ENCODE measurements around the gene DGKB. TPM values are rescaled to one million over a fixed set of nuclear protein-coding genes. Genes with fewer than 3 reads are reported as not detected.

The DGKB gene
- total and polyA plus RNA-seq, 12 donors = 0.07 to 5.8 (median 1.5) TPM; not detected in 3

DNA sequence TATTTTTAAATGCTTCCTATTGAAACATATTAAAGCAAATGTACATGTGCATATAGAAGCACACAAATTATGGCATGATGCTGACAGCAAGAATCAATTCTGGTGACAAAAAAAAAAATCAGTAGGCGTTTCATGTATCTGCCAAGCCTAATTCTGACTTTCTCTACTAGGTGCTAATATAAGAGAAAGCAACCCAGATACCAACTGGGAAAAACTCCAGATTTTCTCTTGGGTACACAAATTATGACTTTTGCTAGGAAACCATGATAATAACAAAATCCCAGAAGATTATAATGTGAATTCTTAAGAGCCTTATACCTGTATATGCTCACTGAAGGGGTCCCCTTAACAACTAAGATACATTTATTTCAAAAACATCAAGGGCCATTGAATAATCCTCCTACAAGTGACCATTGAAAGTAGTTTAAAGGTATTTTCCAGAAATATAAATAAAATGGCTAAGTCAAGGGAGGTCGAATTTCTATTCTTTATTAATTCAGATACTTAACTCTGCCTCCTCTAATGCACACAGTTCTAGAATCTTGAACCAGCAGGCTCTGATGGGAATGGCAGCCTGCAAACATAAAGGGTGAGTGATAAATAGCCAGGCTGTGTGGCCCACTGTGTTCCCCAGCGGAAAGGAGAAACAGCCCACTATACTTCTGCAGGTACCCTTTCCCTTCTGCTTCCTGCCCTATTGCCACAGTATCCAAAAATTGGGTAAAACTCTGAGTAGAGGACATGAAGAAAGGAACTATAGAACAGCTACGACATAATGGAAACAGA is 84.5 kb downstream of the DGKB start:
- intact Hi-C loops (cut with DNase I) = no loop called here
- no peak for TF ChIP-seq CTCF (IDR thresholded peaks at IDR 0.05)
- no peak for TF ChIP-seq POLR2A (IDR thresholded peaks at IDR 0.05)
- DNase-seq = no peak

GRCh38 chr7:14807507-14807906 is 95.0 kb downstream of the DGKB start:
- Histone ChIP-seq H3K27me3 (no peaks in the 10 kb centered on the region), H3K4me3 (no peak overlapping the region), H3K4me1 (replicated peaks in 1 of 2) (no peaks in the 10 kb centered on the region), H3K27ac (no peak overlapping the region), H3K9me3 (replicated peaks in 1 of 3) (no peaks in the 10 kb centered on the region), H3K36me3 (replicated peaks in 1 of 2) (no peaks in the 10 kb centered on the region)
- DNase-seq = no peak
- TF ChIP-seq POLR2A (IDR thresholded peaks at IDR 0.05) (no peak), CTCF (IDR thresholded peaks at IDR 0.05) (no peak)
- intact Hi-C loops (cut with DNase I) = no loop called here
- WGBS, 4 donors = 75 to 81% (median 79%) methylated on average over 3 of the region's 3 CpGs

More for the DNA sequence above, 84.5 kb downstream of the DGKB start:
- H3K27me3 ChIP-seq = no peaks in the 10 kb centered on the region
- H3K36me3 ChIP-seq (replicated peaks in 1 of 2) = no peaks in the 10 kb centered on the region
- H3K27ac ChIP-seq = no peak overlapping the region
- H3K4me3 ChIP-seq = no peak overlapping the region
- 53 to 72% (median 65%) methylated on average over 4 of the region's 4 CpGs for WGBS, 4 donors
- H3K9me3 ChIP-seq (replicated peaks in 1 of 3) = no peaks in the 10 kb centered on the region
- H3K4me1 ChIP-seq (replicated peaks in 1 of 2) = no peaks in the 10 kb centered on the region

DNA sequence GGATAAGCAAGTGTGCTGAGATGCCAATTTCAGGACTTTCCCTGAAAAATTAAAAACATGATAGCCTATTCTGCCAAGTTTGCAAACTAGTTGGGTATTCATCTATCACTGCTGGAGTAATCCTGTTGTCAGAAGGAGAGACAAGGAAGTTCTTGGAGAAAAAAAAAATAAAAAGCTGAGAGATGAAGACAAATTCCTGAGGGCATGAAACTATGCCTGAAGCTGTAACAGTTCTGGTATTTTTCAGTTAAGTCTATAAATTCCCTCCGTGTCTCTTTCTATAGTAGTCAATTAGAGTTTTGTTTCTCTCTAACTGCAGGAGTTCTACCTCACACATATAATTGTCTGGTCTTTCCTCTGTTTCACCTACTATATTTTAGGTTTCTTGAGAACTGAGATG is 95.7 kb downstream of the DGKB start:
- no peaks in the 10 kb centered on the region for H3K27me3 ChIP-seq
- intact Hi-C loops (cut with DNase I) = no loop called here

More for the DNA sequence above, 95.7 kb downstream of the DGKB start:
- TF ChIP-seq CTCF (IDR thresholded peaks at IDR 0.05) (no peak), POLR2A (IDR thresholded peaks at IDR 0.05) (no peak)
- DNase-seq = no peak
- no peak overlapping the region for H3K4me3 ChIP-seq
- H3K4me1 ChIP-seq (replicated peaks in 1 of 2) = no peaks in the 10 kb centered on the region
- no peak overlapping the region for H3K27ac ChIP-seq
- no peaks in the 10 kb centered on the region for H3K36me3 ChIP-seq (replicated peaks in 1 of 2)
- WGBS, 4 donors = 29 to 47% (median 37%) methylated on average over 1 of the region's 1 CpG
- no peaks in the 10 kb centered on the region for H3K9me3 ChIP-seq (replicated peaks in 1 of 3)

Measured in adrenal gland (tissue), 12 donors.